GM12872 (cell line): ENCODE data around the gene FOXB2.

Source experiments
- CTCF ChIP-seq: IDR thresholded peaks from 3 replicates; pipeline ENCODE4 v1.5.1; 2011; ENCODE audit warnings: low read depth, mild to moderate bottlenecking, low read length, moderate library complexity; ENCODE audit not compliant: insufficient read depth

The FOXB2 gene

DNA sequence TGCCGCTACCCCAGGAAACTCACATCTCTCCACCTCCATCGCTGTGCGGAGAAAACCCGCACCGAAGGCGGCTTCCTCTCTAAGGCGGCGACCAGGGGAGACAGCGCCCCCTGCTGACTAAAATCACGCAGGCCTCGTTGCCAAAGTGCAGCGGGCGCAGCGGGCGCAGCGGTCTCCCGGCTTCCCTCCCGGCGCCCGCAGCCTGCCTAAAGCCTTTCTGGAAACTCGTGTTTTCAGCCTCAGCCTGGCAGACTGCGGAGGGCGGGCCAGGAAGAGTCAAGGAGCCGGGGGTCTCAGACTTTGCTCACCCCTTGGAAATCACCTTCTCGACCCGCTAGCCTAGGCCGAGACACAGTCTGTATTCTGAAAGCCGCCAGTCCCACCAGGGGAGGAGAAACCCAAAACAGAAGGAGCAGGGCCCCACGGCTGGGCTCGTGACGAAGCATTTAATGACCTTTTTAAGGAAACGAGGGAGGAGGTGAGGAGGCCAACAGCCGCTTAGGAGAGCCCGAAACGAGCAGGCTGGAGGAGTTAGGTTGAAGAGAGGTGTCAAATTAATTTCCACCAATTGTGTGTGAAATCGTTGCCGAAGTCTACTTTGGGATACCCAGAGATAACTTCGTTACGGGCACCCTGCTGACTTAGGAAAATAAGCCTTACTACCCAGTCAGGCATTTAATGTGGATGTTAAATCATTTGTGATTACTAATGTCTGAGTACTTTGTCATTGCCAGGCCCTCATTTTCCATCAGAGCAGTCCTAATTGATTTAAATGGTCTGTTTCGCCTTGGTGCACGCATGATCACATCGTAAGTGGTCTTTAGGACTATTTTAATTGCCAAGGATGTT is 7.3 kb upstream of the FOXB2 start:
- peak; percentile 74 for TF ChIP-seq CTCF

DNA sequence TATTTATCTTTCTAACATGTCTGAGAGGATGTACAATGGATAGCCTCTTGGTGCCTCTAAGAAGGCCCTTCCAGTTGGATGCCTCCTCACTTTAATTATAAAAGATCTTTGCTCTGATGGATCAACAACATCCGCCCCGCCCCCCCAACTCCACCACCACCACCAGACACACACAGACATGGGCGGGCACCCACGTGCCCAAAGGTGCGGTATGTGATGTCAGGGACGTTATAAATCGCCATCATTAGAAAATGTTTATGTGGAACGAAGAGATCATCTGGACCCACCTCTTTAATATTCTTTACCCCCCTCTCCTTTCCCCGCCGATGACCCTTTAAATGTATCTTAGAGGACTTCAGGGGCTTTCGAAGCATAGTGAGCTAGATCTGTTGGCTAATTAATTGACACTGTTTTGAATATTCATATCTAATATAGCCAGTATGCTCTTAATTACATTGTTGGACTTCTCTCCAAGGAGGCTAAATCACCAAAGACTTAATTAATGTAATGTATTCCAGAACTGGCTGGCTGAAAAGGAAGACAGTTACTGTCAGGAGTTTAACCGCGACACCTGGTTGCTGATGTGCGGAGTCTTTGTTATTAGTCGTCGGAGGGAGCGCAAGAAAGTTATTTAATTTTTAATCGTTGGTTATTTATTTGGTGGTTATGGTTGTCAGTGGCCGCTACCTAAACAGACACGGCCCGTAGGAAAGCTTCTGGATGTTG is 6.1 kb upstream of the FOXB2 start:
- TF ChIP-seq CTCF = no peak

GRCh38 chr9:77013932-77014596 is 5.4 kb upstream of the FOXB2 start:
- TF ChIP-seq CTCF = no peak

GRCh38 chr9:77014597-77015263 is 4.7 kb upstream of the FOXB2 start:
- no peak for TF ChIP-seq CTCF

DNA sequence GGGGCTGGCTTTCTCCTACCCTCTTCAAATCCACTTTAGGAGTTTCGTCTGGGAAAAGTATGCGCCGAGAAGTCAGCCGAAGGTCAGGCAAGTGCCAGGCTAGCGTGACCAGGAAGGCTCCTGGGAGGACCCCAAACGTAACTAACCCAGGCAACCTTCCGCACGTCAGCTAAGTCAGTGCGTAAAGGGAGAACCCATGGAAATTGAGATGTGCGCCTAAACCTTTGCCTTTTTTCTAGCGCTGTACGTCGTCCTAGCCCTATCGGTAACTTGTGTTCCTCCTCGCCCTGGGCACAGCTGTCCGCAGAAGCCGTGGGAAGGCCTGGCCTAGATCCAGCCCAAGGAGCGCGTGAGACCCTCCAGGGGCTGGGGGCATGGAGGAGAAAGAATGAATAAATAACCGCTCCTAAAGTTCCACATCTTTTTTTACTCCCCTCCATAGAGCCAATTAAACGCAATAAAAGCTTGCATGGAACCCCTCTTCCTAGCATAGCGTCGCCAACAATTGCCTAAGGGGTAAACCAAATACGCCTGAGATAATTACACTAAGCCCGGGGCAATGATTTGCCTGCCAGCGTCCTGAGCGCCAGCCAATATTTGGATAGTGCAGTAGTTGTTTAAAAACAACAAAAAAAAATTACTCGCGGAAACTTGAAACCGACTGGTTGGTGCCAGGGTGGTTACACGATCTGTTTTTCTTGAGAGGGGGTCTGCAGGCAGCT is 4.0 kb upstream of the FOXB2 start:
- no peak for TF ChIP-seq CTCF

DNA sequence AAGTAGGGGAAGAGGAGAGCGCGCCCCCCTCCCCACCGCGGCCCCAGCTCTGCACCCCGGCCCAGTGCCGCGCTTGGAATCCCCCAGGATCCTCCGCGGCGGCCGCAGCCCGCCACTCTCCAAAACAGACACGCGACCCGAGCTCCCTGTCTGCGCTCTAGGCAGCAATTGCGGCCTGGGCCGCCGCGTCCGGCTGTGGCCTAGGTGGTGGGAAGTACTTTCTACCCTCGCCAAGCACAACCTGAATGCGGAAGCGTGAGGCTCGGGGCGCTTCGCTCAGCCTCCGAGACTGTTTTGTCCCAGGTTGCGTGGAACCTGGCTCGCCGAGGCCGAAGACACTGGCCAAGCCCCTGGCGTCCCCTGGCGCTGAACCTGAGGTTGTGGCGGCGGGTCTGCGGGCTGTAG is 3.3 kb upstream of the FOXB2 start:
- no peak for TF ChIP-seq CTCF
